Ureter (tissue), 1 donor: Measurements from ENCODE around the gene LRSAM1. TPM values are rescaled to one million over a fixed set of nuclear protein-coding genes. Genes with fewer than 3 reads are reported as not detected.
A peak's percentile ranks its signal among the peaks of the same experiment; 100 is the strongest.

Source experiments
- DNase-seq: peaks from one replicate; pipeline ENCODE4 v3.0.0-alpha.2; 2020; ENCODE audit warnings: low spot score
- total RNA-seq: library from RNA; stranded (reverse); gene quantifications from one replicate; pipeline ENCODE4 v1.2.4, GENCODE V29; 2023
- donor health status: DM: yes; HTN: yes; CAD: no.

Gene LRSAM1
- total RNA-seq, 1 donor from 2014 or later, result 30.4 TPM

- DNase-seq, result no peak
Measured at GRCh38 chr9:127426756-127427155, 24.6 kb upstream of the LRSAM1 start.

- no peak for DNase-seq
Measured at GRCh38 chr9:127428348-127428747, 23.0 kb upstream of the LRSAM1 start.

GRCh38 chr9:127430415-127430814 lies 20.9 kb upstream of the LRSAM1 start:
- DNase-seq, result no peak

- DNase-seq, result no peak
Measured at GRCh38 chr9:127437497-127438264, 13.6 kb upstream of the LRSAM1 start.

GRCh38 chr9:127438394-127438793 lies 12.9 kb upstream of the LRSAM1 start:
- no peak for DNase-seq

GRCh38 chr9:127444283-127444920 lies 6.9 kb upstream of the LRSAM1 start:
- no peak for DNase-seq

GRCh38 chr9:127444921-127445850 lies 6.1 kb upstream of the LRSAM1 start:
- no peak for DNase-seq

GRCh38 chr9:127445851-127446712 lies 5.2 kb upstream of the LRSAM1 start:
- no peak for DNase-seq

GRCh38 chr9:127446713-127447415 lies 4.4 kb upstream of the LRSAM1 start:
- no peak for DNase-seq

- DNase-seq, result no peak
Measured at GRCh38 chr9:127447416-127448111, 3.7 kb upstream of the LRSAM1 start.

GRCh38 chr9:127448112-127448805 lies 3.1 kb upstream of the LRSAM1 start:
- no peak for DNase-seq

- DNase-seq, result no peak
Measured at GRCh38 chr9:127449332-127449966, 1.9 kb upstream of the LRSAM1 start.

GRCh38 chr9:127450243-127450760 lies 1.0 kb upstream of the LRSAM1 start:
- DNase-seq, result no peak

- no peak for DNase-seq
Measured at GRCh38 chr9:127451608-127451857, 223 bp downstream of the LRSAM1 start.

- DNase-seq, result peak; percentile 77
Measured at GRCh38 chr9:127451858-127452656, 747 bp downstream of the LRSAM1 start.

- peak; percentile 60 for DNase-seq
Measured at GRCh38 chr9:127452691-127453090, 1.4 kb downstream of the LRSAM1 start.

GRCh38 chr9:127455324-127455992 lies 4.1 kb downstream of the LRSAM1 start:
- DNase-seq, result no peak
